ENCODE measurements around the gene PXN.

Gene PXN

DNA sequence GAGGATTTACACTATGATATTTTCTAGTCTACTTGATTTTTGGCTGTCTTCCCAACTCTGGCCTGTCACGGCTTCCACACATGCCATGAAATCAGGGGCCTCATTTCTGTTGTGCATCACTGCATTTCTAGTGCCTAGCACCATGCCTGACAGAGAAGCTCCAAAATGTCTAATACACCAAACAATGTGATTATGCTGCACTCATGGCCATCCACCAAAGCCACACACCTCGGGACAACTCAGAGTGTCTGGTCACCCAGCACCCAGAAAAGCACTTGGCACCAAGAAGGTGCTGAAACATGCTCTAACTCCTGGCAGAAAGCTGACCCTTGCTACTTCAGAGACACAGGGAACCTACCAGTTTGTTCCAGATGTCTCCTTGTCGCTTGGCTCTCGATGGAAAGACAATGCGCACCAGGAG is 82.3 kb downstream of the PXN start:
- no peak for DNase-seq (ENCODE audit: low read depth, low spot score)
- POLR2A ChIA-PET = interaction anchor here (0.9 to 1.9 kb wide), 2 partner anchors 17 to 18 kb away, joined by 3 to 9 read pairs; partner anchors contain the start of gene RPLP0
- H3K4me3 ChIP-seq (ENCODE audit: low read depth, low read length) = no peak overlapping the region
- TF ChIP-seq, protein P1, sequence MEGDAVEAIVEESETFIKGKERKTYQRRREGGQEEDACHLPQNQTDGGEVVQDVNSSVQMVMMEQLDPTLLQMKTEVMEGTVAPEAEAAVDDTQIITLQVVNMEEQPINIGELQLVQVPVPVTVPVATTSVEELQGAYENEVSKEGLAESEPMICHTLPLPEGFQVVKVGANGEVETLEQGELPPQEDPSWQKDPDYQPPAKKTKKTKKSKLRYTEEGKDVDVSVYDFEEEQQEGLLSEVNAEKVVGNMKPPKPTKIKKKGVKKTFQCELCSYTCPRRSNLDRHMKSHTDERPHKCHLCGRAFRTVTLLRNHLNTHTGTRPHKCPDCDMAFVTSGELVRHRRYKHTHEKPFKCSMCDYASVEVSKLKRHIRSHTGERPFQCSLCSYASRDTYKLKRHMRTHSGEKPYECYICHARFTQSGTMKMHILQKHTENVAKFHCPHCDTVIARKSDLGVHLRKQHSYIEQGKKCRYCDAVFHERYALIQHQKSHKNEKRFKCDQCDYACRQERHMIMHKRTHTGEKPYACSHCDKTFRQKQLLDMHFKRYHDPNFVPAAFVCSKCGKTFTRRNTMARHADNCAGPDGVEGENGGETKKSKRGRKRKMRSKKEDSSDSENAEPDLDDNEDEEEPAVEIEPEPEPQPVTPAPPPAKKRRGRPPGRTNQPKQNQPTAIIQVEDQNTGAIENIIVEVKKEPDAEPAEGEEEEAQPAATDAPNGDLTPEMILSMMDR (IDR thresholded peaks at IDR 0.05; ENCODE audit: insufficient read depth, low read length, missing control alignments) = no peak
- CTCF ChIA-PET = interaction anchor here (1.1 to 1.2 kb wide), 2 partner anchors 18 to 83 kb away, joined by 3 read pairs; partner anchors contain the start of gene RPLP0

DNA sequence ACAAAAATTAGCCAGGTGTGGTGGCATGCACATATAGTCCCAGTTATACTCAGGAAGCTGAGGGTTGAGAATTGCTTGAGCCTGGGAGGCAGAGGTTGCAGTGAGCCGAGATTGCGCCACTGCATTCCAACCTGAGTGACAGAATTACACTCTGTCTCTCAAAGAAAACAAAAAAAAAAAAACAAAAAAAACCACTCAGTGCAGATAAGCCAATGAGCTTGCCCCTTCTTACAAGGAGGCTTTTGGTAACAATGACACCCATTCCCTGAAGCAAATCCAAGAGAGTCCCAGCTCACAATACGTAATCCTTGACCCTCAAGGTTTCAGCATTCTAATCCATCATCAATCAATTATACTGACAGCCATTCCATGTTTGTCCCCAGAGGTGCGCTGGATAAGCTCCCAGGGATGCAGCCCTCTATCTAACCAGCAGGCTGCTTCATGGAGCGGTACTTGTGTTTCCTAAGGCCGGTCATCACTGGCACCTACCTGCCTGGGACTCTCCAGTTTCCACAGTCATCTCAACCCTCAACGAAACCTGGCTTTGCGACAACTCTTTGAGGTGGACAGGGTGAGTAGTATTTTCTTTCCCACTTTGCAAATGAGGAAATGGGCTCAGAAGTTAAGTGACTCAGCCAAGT is 83.4 kb downstream of the PXN start:
- no peak overlapping the region for H3K4me3 ChIP-seq (ENCODE audit: low read depth, low read length)
- TF ChIP-seq, protein P1 (IDR thresholded peaks at IDR 0.05; ENCODE audit: insufficient read depth, low read length, missing control alignments) = no peak
- no peak for DNase-seq (ENCODE audit: low read depth, low spot score)
- ChIA-PET POLR2A (interaction anchor here (1.9 kb wide), 1 partner anchor 19 kb away, joined by 9 read pairs; the partner anchor contains the start of gene RPLP0), CTCF (interaction anchor here (1.0 to 1.1 kb wide), 2 partner anchors 19 to 51 kb away, joined by 3 read pairs; partner anchors contain the start of gene RPLP0)

DNA sequence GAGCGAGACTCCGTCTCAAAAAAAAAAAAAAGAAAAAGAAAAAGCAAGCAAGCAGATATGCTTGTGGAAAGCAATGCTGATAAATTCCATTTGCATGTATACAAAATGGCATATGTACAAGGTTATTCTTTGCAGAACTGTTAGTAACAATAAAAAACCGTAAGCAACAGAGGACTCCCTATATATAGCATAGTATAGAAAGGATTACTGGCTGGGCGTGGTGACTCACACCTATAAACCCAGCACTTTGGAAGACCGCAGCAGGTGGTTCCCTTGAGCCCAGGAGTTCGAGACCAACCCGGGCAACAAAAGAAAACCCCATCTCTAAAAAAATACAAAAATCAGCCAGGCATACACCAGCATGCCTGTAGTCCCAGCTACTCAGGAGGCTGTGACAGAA is 84.6 kb downstream of the PXN start:
- TF ChIP-seq, protein P1 (IDR thresholded peaks at IDR 0.05; ENCODE audit: insufficient read depth, low read length, missing control alignments) = no peak
- ChIA-PET CTCF (no interaction called here), POLR2A (no interaction called here)
- no peak for DNase-seq (ENCODE audit: low read depth, low spot score)
- H3K4me3 ChIP-seq (ENCODE audit: low read depth, low read length) = no peak overlapping the region

DNA sequence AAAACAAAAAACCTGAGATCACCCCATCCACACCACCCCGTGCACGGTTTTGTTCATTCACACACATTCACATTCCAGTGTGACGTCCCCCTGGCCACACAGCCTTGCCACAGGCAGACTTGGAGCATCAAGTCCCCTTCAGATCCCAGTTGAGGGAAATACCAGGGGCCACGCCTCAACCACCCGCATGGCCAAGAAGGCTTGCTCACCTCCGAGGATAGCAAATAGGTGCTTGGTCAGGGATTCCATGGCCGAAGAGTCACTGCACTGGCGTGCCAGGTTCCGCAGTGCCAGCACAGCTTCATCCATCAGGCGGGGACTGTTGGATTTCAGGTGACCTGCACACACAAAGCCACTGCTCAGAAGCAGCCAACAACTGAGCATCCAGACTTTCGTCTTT is 90.0 kb downstream of the PXN start:
- DNase-seq (ENCODE audit: low read depth, low spot score) = no peak
- TF ChIP-seq, protein P1 (IDR thresholded peaks at IDR 0.05; ENCODE audit: insufficient read depth, low read length, missing control alignments) = no peak
- ChIA-PET POLR2A (interaction anchor here (2.9 kb wide), 1 partner anchor 26 kb away, joined by 6 read pairs; the partner anchor contains the start of gene RPLP0), CTCF (no interaction called here)
- no peak overlapping the region for H3K4me3 ChIP-seq (ENCODE audit: low read depth, low read length)

DNA sequence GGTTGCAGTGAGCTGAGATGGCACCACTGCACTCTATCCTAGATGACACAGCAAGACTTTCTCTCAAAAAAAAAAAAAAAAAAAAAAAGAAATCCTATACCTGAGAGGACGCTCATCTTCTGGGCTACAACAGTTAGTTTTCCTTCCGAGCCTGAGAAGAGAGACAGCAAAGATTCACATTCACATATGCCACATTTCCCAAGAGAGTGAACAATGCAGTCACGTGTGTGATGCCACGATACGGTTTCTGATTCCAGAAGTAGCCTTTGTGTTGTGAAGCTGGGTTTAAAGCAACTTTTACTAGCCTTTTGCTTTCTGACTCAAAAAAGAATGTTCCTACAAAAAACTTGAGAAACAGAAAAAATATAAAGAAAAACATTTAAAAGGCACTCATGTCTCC is 90.5 kb downstream of the PXN start:
- H3K4me3 ChIP-seq (ENCODE audit: low read depth, low read length) = no peak overlapping the region
- ChIA-PET POLR2A (interaction anchor here (2.9 kb wide), 1 partner anchor 26 kb away, joined by 6 read pairs; the partner anchor contains the start of gene RPLP0), CTCF (interaction anchor here (1.5 kb wide), 1 partner anchor 13 kb away, joined by 4 read pairs; no protein-coding TSS in a partner anchor)
- no peak for DNase-seq (ENCODE audit: low read depth, low spot score)
- TF ChIP-seq, protein P1 (IDR thresholded peaks at IDR 0.05; ENCODE audit: insufficient read depth, low read length, missing control alignments) = no peak

DNA sequence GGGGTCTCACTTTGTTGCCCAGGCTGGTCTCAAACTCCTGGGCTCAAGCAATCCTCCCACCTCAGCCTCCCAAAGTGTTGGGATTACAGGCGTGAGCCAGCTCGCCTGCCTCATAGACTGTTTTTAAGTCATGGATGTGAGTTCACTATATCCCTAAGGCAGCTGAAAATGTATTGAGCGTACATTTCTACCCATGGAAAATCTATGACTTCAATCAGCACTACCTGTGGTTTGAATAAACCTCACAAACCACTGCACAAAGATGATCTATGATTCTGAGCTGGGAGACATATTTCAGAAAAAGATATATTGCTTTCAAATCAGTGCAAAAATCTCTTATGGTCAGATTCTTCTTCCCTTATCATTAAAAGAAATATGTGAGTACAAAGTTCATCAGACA is 93.5 kb downstream of the PXN start:
- no peak for DNase-seq (ENCODE audit: low read depth, low spot score)
- H3K4me3 ChIP-seq (ENCODE audit: low read depth, low read length) = no peak overlapping the region
- TF ChIP-seq, protein P1 (IDR thresholded peaks at IDR 0.05; ENCODE audit: insufficient read depth, low read length, missing control alignments) = no peak
- ChIA-PET CTCF (interaction anchor here (1.9 kb wide), 1 partner anchor 29 kb away, joined by 4 read pairs; the partner anchor contains the start of gene RPLP0), POLR2A (interaction anchor here (1.6 to 2.2 kb wide), 2 partner anchors 29 to 119 kb away, joined by 5 read pairs; partner anchors contain the start of genes RNU4-2 and RPLP0)
